CD4-positive, alpha-beta T cell (primary cell): ENCODE results near the gene ATP5MC2. TPM values are rescaled to one million over a fixed set of nuclear protein-coding genes. Genes with fewer than 3 reads are reported as not detected.

ENCODE experiments used
- ATAC-seq: fragments of 200-7000 bp; cut with Tn5 transposase; one replicate; pipeline ENCODE4 v1.10.0; 2022; ENCODE audit warnings: mild to moderate bottlenecking; ENCODE audit not compliant: poor library complexity
- CTCF ChIA-PET: fragments of 350-600 bp; sonication (Branson Sonifier 250); formaldehyde crosslinking; loops from one replicate; lab custom pipeline; 2021; ENCODE audit warnings: antibody characterized with exemption, inconsistent platforms; lab: Charles Lee
- POLR2A ChIA-PET: fragments of 350-600 bp; sonication (Branson Sonifier 250); formaldehyde crosslinking; loops from one replicate; lab custom pipeline; 2021; ENCODE audit warnings: antibody characterized with exemption, inconsistent platforms; lab: Charles Lee
- DNase-seq, 14 experiments: peaks; one replicate each; pipeline ENCODE4 v3.0.0-alpha.2; 2013 to 2020; ENCODE audit warnings: mixed read lengths in 2 of 14
- H3K27ac ChIP-seq, 2 donors: one replicate each; pipeline versions ENCODE4 v1.5.1 to v1.7.0; 2013; ENCODE audit warnings: low read length in 2 of 2, low read depth in 1 of 2, mild to moderate bottlenecking in 1 of 2
- H3K27me3 ChIP-seq, 2 experiments: 1 replicate in 1 of 2; 2 replicates in 1 of 2; pipeline versions ENCODE4 v1.6.1 to v1.7.0; 2013; ENCODE audit warnings: low read length in 2 of 2, control low read depth in 1 of 2, mild to moderate bottlenecking in 1 of 2, moderate library complexity in 1 of 2; ENCODE audit not compliant: insufficient read depth in 2 of 2, control insufficient read depth in 1 of 2
- H3K36me3 ChIP-seq: one replicate; pipeline ENCODE4 v1.6.1; 2013; ENCODE audit warnings: low read length, control low read depth; ENCODE audit not compliant: insufficient read depth
- H3K4me1 ChIP-seq: one replicate; pipeline ENCODE4 v1.6.1; 2013; ENCODE audit warnings: low read length, control low read depth; ENCODE audit not compliant: insufficient read depth
- H3K4me3 ChIP-seq: one replicate; pipeline ENCODE4 v1.5.1; 2013; ENCODE audit warnings: mild to moderate bottlenecking, low read length, moderate library complexity
- H3K9me3 ChIP-seq, 2 experiments: 1 replicate in 1 of 2; 2 replicates in 1 of 2; pipeline versions ENCODE4 v1.6.1 to v1.7.0; 2013; ENCODE audit warnings: low read length in 2 of 2, mild to moderate bottlenecking in 2 of 2, control low read depth in 1 of 2, moderate library complexity in 1 of 2; ENCODE audit not compliant: control insufficient read depth in 1 of 2, insufficient read depth in 1 of 2
- H3K27ac Mint-ChIP-seq: one replicate; pipeline ENCODE4 v1.8.0; 2020; ENCODE audit warnings: mixed read lengths
- H3K27me3 Mint-ChIP-seq: one replicate; pipeline ENCODE4 v1.8.0; 2021; ENCODE audit warnings: mixed read lengths
- H3K36me3 Mint-ChIP-seq: one replicate; pipeline ENCODE4 v1.8.0; 2021; ENCODE audit warnings: low read depth, mixed read lengths
- H3K4me1 Mint-ChIP-seq: one replicate; pipeline ENCODE4 v1.8.0; 2021; ENCODE audit warnings: low read depth, mixed read lengths
- H3K4me3 Mint-ChIP-seq: one replicate; pipeline ENCODE4 v1.8.0; 2020; ENCODE audit warnings: mild to moderate bottlenecking, mixed read lengths
- H3K9me3 Mint-ChIP-seq: one replicate; pipeline ENCODE4 v1.8.0; 2020; ENCODE audit warnings: mixed read lengths
- CTCF ChIP-seq: fragments of 200-600 bp; IDR thresholded peaks from one replicate; pipeline ENCODE4 v1.8.0; 2022; ENCODE audit warnings: antibody characterized with exemption, mild to moderate bottlenecking
- intact Hi-C, 2 experiments: fragments of 100-400 bp; cut with DNase I in 1 of 2; cut with micrococcal nuclease in 1 of 2; formaldehyde crosslinking; loops; one replicate each; pipeline versions ENCODE4 v1.15.1 to v1.9.0; 2023 to 2025; cut with DNase I, micrococcal nuclease
- polyA plus RNA-seq, 2 donors: library from polyadenylated mRNA; unstranded; fragments of 120-200 nt; gene quantifications; one replicate each; pipeline ENCODE4 v1.2.1, GENCODE V29; 2013
- total RNA-seq, 174 experiments: library from RNA in 2 of 174; stranded (reverse) in 2 of 174; gene quantifications; one replicate each; pipeline ENCODE4 v1.2.3 and lab custom pipeline; 2021 to 2026

ATP5MC2 gene
- total RNA-seq (100 to 1,000 TPM; 235 to 245 TPM), total RNA-seq (lab: John Stamatoyannopoulos, UW) (64.4 to 161 (median 116) reads per million in 172 experiments)
- 482 TPM for polyA plus RNA-seq (2013, experiment 1 of 2)
- polyA plus RNA-seq (2013, experiment 2 of 2): 454 TPM

DNA sequence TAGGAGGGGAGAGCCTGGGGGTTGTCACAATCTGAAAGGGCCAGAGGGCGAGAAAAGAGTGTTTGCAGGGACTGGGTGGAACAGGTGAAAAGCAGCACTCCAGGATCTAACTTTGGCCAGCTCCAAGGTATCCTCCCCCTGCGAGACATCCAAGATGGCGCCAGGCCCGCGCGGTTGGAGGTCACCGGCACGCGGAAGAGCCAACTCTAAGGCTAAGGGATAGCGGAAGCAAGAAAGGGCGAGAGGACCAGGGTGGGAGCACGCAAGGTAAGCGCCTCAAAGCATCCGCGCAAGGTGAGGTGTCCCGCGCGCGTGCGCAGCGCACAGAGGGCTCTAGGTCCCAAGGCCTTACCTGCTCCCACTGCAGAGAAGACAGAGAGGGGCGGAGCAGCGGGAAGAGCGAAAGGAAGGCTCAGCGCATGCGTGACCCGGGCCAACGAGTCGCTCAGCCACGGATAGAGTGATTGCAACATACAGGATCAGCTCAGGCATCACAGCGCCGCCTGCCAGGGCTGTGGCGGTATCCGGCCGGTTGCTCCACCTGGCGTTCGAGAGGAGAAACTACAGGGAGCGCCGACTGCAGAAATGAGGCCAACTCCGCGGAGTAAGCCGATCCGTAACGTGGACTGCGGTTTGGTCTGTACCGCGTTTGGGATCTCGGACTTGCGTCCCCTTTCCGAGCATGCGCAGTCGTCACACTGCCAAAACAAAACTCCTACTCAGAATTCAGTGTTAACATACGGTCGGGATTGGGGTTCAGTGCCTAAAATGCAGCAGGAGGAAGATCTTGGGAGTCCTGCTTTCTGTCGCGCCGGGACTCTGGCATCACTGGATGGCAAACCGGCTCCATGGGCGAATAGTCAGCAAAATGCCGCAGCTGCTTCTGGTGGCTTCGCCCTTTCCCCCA lies at the start of gene ATP5MC2:
TSS of gene ATP5MC2 (minus strand) at position 383 of the 907 bp plus-strand sequence. CDS start 3,469 bp downstream, outside the sequence.
- Mint-ChIP-seq H3K9me3 (no peaks in the 10 kb centered on the region), H3K4me3 (peak within 1 kb of the TSS; percentile 93), H3K36me3 (peaks cover 39% of the 10 kb centered on the region), H3K4me1 (peaks cover 32% of the 10 kb centered on the region), H3K27ac (peak within 1 kb of the TSS; percentile 90), H3K27me3 (peaks cover 17% of the 10 kb centered on the region)
- Histone ChIP-seq H3K36me3 (peaks cover 24% of the 10 kb centered on the region), H3K4me3 (peak within 1 kb of the TSS; percentile 78), H3K27ac (peak within 1 kb of the TSS; percentile 58 to 66), H3K4me1 (peaks cover 31% of the 10 kb centered on the region), H3K9me3 (no peaks in the 10 kb centered on the region), H3K27me3 (peaks cover 10 to 18% of the 10 kb centered on the region in 2 experiments)
- peak; percentile 92 for ATAC-seq
- ChIA-PET CTCF (interaction anchor here (0.7 to 2.8 kb wide), 20 partner anchors 8 to 496 kb away, joined by 3 to 31 read pairs (median 5); partner anchors contain the start of genes ATF7, CALCOCO1, CISTR and CSAD), POLR2A (interaction anchor here (0.7 to 2.9 kb wide), 18 partner anchors 12 to 604 kb away, joined by 3 to 28 read pairs (median 4); partner anchors contain the start of genes ATF7, CBX5, HNRNPA1 and SP1)
- DNase-seq: peak; percentile 95 to 100 (median 96)
- TF ChIP-seq CTCF: peak; percentile 99
- intact Hi-C loops: loop anchor here (1.0 to 10.0 kb wide), 9 partner anchors 49 to 513 kb away; partner anchors contain the start of genes ATF7 (in 2 of the 2), AAAS (in 1 of the 2), CALCOCO1 (in 1 of the 2) and SMUG1 (in 1 of the 2)

DNA sequence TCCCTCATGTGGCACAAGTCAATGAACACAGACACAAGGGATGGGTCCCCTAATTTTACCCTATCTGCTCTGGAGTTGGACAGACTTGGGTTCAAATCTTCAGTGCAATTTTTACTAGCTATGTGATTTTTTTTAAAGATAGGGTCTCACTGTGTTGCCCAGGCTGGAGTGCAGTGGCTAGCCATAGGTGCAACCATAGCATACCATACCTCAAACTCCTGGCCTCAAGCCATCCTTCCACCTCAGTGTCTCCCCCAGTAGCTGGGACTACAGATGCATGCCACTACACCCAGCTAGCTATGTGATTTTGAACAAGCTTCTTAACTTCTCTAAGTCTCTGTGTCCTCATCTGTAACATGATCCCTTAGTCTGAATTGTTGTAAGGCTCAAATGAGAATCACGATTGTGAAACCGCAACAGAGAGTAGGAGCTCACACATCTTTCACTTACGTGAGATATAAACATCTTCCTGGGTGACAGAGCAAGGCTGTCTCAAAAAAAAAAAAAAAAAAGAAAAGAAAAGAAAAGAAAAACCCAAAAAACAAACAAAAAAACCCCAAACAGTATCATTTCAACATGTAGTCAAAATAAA lies 46.7 kb upstream of the ATP5MC2 start:
- Mint-ChIP-seq H3K4me3 (no peak overlapping the region), H3K27ac (no peak overlapping the region), H3K27me3 (no peaks in the 10 kb centered on the region), H3K4me1 (peaks cover 28% of the 10 kb centered on the region), H3K9me3 (no peaks in the 10 kb centered on the region), H3K36me3 (peaks cover 72% of the 10 kb centered on the region)
- Histone ChIP-seq H3K4me3 (no peak overlapping the region), H3K36me3 (peaks cover 61% of the 10 kb centered on the region), H3K27ac (no peak overlapping the region), H3K9me3 (no peaks in the 10 kb centered on the region), H3K27me3 (no peaks in the 10 kb centered on the region), H3K4me1 (peaks cover 20% of the 10 kb centered on the region)
- POLR2A ChIA-PET: no interaction called here
- ATAC-seq (no peak), DNase-seq (no peak)
- intact Hi-C loops: no loop called here
- CTCF ChIA-PET: interaction anchor here (1.0 to 2.4 kb wide), 3 partner anchors 21 to 34 kb away, joined by 5 to 11 read pairs (median 5); no protein-coding TSS in a partner anchor
- no peak for TF ChIP-seq CTCF

GRCh38 chr12:53720946-53721345 lies 45.1 kb upstream of the ATP5MC2 start:
- no peaks in the 10 kb centered on the region for H3K27me3 ChIP-seq
- no peak overlapping the region for H3K4me3 ChIP-seq
- peaks cover 75% of the 10 kb centered on the region for H3K36me3 ChIP-seq
- DNase-seq (no peak), ATAC-seq (no peak)
- ChIA-PET CTCF (interaction anchor here (0.5 to 2.4 kb wide), 2 partner anchors 26 to 55 kb away, joined by 3 to 11 read pairs; no protein-coding TSS in a partner anchor), POLR2A (no interaction called here)
- Mint-ChIP-seq H3K27me3 (no peaks in the 10 kb centered on the region), H3K4me1 (peaks cover 13% of the 10 kb centered on the region), H3K4me3 (no peak overlapping the region), H3K9me3 (no peaks in the 10 kb centered on the region), H3K36me3 (peaks cover 82% of the 10 kb centered on the region), H3K27ac (no peak overlapping the region)
- TF ChIP-seq CTCF: no peak
- no peak overlapping the region for H3K27ac ChIP-seq
- H3K4me1 ChIP-seq: peaks cover 8% of the 10 kb centered on the region
- H3K9me3 ChIP-seq: no peaks in the 10 kb centered on the region
- intact Hi-C loops: no loop called here
